GM23338 (cell line): ENCODE measurements around the gene RNLS. TPM values are rescaled to one million over a fixed set of nuclear protein-coding genes. Genes with fewer than 3 reads are reported as not detected.

Experiments used
- ATAC-seq: fragments of 200-7000 bp; cut with Tn5 transposase; 3 replicates; pipeline ENCODE4 v1.9.1; 2020
- DNase-seq: peaks from one replicate; pipeline ENCODE4 v3.0.0-alpha.2; 2015; ENCODE audit warnings: low spot score
- H2AFZ ChIP-seq: fragments of 200-600 bp; sonication (generic); 2 replicates; pipeline ENCODE4 v1.8.0; 2016; ENCODE audit warnings: antibody characterized with exemption, mild to moderate bottlenecking, moderate library complexity
- H3F3A ChIP-seq: fragments of 200-600 bp; sonication (generic); replicated peaks from 2 replicates; pipeline ENCODE4 v1.8.0; 2017; ENCODE audit warnings: antibody characterized with exemption, mixed run types, low read depth
- H3K27ac ChIP-seq: fragments of 200-600 bp; sonication (generic); 2 replicates; pipeline ENCODE4 v1.6.1; 2016; ENCODE audit warnings: low read depth
- H3K27me3 ChIP-seq: fragments of 200-600 bp; sonication (generic); 2 replicates; pipeline ENCODE4 v1.8.0; 2016; ENCODE audit warnings: mild to moderate bottlenecking, mixed run types, moderate library complexity; ENCODE audit not compliant: insufficient read depth
- H3K36me3 ChIP-seq: fragments of 200-600 bp; sonication (generic); 2 replicates; pipeline ENCODE4 v1.8.0; 2016; ENCODE audit warnings: mild to moderate bottlenecking; ENCODE audit not compliant: insufficient read depth
- H3K4me1 ChIP-seq: fragments of 200-600 bp; sonication (generic); 2 replicates; pipeline ENCODE4 v1.8.0; 2016; ENCODE audit warnings: mild to moderate bottlenecking, moderate library complexity; ENCODE audit not compliant: insufficient read depth
- H3K4me2 ChIP-seq: fragments of 200-600 bp; sonication (generic); 2 replicates; pipeline ENCODE4 v1.7.1; 2017; ENCODE audit warnings: mixed run types
- H3K4me3 ChIP-seq: fragments of 200-600 bp; sonication (generic); 2 replicates; pipeline ENCODE4 v1.6.1; 2016; ENCODE audit warnings: mixed run types
- H3K79me2 ChIP-seq: fragments of 200-600 bp; sonication (generic); replicated peaks from 2 replicates; pipeline ENCODE4 v1.8.0; 2017; ENCODE audit warnings: mild to moderate bottlenecking; ENCODE audit not compliant: insufficient read depth
- H3K9me2 ChIP-seq: fragments of 200-600 bp; sonication (generic); 2 replicates; pipeline ENCODE4 v1.8.0; 2017; ENCODE audit not compliant: insufficient read depth
- H4K20me1 ChIP-seq: fragments of 200-600 bp; sonication (generic); replicated peaks from 2 replicates; pipeline ENCODE4 v1.8.0; 2017; ENCODE audit warnings: mild to moderate bottlenecking; ENCODE audit not compliant: insufficient read depth
- H3K27ac Mint-ChIP-seq: 2 replicates; pipeline ENCODE4 v1.8.0; 2020; ENCODE audit warnings: inconsistent platforms, mild to moderate bottlenecking, moderate library complexity, mixed read lengths
- H3K27me3 Mint-ChIP-seq: 3 replicates; pipeline ENCODE4 v1.8.0; 2022; ENCODE audit warnings: low read depth, mild to moderate bottlenecking, moderate library complexity, mixed read lengths, inconsistent platforms; ENCODE audit not compliant: insufficient read depth, poor library complexity
- H3K36me3 Mint-ChIP-seq: 3 replicates; pipeline ENCODE4 v1.8.0; 2021; ENCODE audit warnings: low read depth, mild to moderate bottlenecking, inconsistent platforms, moderate library complexity, mixed read lengths
- H3K4me1 Mint-ChIP-seq: 3 replicates; pipeline ENCODE4 v1.8.0; 2020; ENCODE audit warnings: mild to moderate bottlenecking, inconsistent platforms, mixed read lengths
- H3K4me3 Mint-ChIP-seq: 3 replicates; pipeline ENCODE4 v1.8.0; 2021; ENCODE audit warnings: moderate library complexity, mild to moderate bottlenecking, inconsistent platforms, mixed read lengths
- H3K9me3 Mint-ChIP-seq: 3 replicates; pipeline ENCODE4 v1.8.0; 2020; ENCODE audit warnings: moderate library complexity, mild to moderate bottlenecking, inconsistent platforms, mixed read lengths
- ETS1 ChIP-seq: IDR thresholded peaks from 2 replicates; pipeline ENCODE4 v1.6.1; 2016; ENCODE audit warnings: antibody characterized with exemption
- NANOG ChIP-seq: IDR thresholded peaks from 2 replicates; pipeline ENCODE4 v1.6.1; 2016; ENCODE audit warnings: antibody characterized with exemption, borderline replicate concordance
- STAT1 ChIP-seq: IDR thresholded peaks from one replicate; pipeline ENCODE4 v1.6.1; 2016; ENCODE audit warnings: antibody characterized with exemption; ENCODE audit not compliant: unreplicated experiment
- polyA plus RNA-seq: library from polyadenylated mRNA; unstranded; fragments of >200 nt; fragmentation: Nextera tagmentation; extraction: Ambion mirVana; gene quantifications from 2 replicates; pipeline ENCODE4 v1.2.1, GENCODE V29; 2016
- total RNA-seq: library from RNA; depleted of rRNA; stranded (reverse); fragments of >200 nt; shearing (Covaris generic); gene quantifications from 2 replicates; pipeline ENCODE4 v1.2.3, GENCODE V29; 2014
- TF ChIP-seq, protein P1 (sequence below): IDR thresholded peaks from one replicate; pipeline ENCODE4 v1.6.1; 2018; ENCODE audit warnings: antibody characterized with exemption; ENCODE audit not compliant: unreplicated experiment
- TF ChIP-seq, protein P2 (sequence below), 2 experiments: fragments of 200-600 bp in 1 of 2; sonication (generic) in 1 of 2; conservative IDR thresholded peaks; 2 replicates each; pipeline versions ENCODE4 v1.5.1 to v1.6.1; 2016 to 2017; ENCODE audit warnings: antibody characterized with exemption in 2 of 2, low read depth in 2 of 2, mild to moderate bottlenecking in 2 of 2, moderate library complexity in 1 of 2

RNLS gene
- total and polyA plus RNA-seq, 2 experiments from 2014 or later, result 8.8 to 15.2 TPM

DNA sequence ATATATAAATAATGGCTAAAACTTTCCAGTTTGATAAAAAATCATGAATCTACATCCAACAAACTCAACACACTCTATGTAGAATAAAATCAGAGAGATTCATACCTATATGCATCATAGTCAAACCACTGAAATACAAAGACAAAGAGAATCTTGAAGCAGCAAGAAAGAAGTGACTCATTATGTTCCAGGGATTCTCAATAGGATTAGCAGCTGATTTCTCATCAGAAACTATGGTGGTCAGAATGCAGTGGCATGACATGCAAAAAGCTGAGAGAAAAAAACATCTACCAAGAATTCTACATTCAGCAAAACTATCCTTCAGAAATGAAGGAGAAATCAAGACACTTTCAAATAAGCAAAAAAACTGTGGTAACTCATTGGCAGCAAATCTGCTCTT lies 187.4 kb downstream of the RNLS start:
- DNase-seq, result no peak
- Histone ChIP-seq H3K4me2 (no peak overlapping the region), H3K27ac (no peak overlapping the region), H3K4me3 (no peak overlapping the region), H4K20me1 (no peaks in the 10 kb centered on the region), H2AFZ (no peak overlapping the region), H3K9me2 (no peaks in the 10 kb centered on the region), H3K27me3 (no peaks in the 10 kb centered on the region), H3K4me1 (no peaks in the 10 kb centered on the region), H3K36me3 (0 out of 2 replicates have a peak, but pooled peaks cover 8% of the 10 kb centered on the region), H3F3A (no peaks in the 10 kb centered on the region), H3K79me2 (no peaks in the 10 kb centered on the region)
- H3K4me3 Mint-ChIP-seq, result no peak overlapping the region
- no peak for ATAC-seq
- no peaks in the 10 kb centered on the region for H3K4me1 Mint-ChIP-seq
- TF ChIP-seq, protein P1, sequence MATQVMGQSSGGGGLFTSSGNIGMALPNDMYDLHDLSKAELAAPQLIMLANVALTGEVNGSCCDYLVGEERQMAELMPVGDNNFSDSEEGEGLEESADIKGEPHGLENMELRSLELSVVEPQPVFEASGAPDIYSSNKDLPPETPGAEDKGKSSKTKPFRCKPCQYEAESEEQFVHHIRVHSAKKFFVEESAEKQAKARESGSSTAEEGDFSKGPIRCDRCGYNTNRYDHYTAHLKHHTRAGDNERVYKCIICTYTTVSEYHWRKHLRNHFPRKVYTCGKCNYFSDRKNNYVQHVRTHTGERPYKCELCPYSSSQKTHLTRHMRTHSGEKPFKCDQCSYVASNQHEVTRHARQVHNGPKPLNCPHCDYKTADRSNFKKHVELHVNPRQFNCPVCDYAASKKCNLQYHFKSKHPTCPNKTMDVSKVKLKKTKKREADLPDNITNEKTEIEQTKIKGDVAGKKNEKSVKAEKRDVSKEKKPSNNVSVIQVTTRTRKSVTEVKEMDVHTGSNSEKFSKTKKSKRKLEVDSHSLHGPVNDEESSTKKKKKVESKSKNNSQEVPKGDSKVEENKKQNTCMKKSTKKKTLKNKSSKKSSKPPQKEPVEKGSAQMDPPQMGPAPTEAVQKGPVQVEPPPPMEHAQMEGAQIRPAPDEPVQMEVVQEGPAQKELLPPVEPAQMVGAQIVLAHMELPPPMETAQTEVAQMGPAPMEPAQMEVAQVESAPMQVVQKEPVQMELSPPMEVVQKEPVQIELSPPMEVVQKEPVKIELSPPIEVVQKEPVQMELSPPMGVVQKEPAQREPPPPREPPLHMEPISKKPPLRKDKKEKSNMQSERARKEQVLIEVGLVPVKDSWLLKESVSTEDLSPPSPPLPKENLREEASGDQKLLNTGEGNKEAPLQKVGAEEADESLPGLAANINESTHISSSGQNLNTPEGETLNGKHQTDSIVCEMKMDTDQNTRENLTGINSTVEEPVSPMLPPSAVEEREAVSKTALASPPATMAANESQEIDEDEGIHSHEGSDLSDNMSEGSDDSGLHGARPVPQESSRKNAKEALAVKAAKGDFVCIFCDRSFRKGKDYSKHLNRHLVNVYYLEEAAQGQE, result no peak
- TF ChIP-seq, protein P2, sequence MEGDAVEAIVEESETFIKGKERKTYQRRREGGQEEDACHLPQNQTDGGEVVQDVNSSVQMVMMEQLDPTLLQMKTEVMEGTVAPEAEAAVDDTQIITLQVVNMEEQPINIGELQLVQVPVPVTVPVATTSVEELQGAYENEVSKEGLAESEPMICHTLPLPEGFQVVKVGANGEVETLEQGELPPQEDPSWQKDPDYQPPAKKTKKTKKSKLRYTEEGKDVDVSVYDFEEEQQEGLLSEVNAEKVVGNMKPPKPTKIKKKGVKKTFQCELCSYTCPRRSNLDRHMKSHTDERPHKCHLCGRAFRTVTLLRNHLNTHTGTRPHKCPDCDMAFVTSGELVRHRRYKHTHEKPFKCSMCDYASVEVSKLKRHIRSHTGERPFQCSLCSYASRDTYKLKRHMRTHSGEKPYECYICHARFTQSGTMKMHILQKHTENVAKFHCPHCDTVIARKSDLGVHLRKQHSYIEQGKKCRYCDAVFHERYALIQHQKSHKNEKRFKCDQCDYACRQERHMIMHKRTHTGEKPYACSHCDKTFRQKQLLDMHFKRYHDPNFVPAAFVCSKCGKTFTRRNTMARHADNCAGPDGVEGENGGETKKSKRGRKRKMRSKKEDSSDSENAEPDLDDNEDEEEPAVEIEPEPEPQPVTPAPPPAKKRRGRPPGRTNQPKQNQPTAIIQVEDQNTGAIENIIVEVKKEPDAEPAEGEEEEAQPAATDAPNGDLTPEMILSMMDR (conservative IDR thresholded peaks at IDR 0.05; ENCODE audit: low read depth in 2 of 2), result no peak
- no peak for TF ChIP-seq ETS1
- H3K27me3 Mint-ChIP-seq, result no peaks in the 10 kb centered on the region
- peaks cover 36% of the 10 kb centered on the region for H3K9me3 Mint-ChIP-seq
- H3K27ac Mint-ChIP-seq, result no peak overlapping the region
- H3K36me3 Mint-ChIP-seq, result peaks cover 15% of the 10 kb centered on the region

DNA sequence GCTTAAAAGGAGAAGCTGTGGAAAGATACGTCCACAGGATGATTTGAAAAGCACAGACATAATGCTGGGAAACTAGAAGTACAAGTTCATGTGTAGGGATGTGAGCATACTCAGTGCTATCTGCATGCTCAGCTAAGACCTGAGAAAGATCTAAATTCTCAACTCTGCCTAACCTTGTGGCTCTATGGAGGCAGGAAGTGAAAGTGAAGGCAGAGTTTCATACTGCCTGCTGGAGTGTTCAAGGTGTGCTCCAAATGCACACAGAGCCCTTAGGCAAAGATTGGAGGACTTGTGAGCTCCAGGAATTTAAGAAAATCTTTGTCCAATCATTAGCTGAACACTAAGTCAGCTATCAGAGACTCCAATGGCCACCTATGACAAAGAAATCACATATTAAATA lies 190.9 kb downstream of the RNLS start:
- no peaks in the 10 kb centered on the region for H3K4me1 Mint-ChIP-seq

More for the DNA sequence above, 190.9 kb downstream of the RNLS start:
- Histone ChIP-seq H3F3A (no peaks in the 10 kb centered on the region), H3K9me2 (no peaks in the 10 kb centered on the region), H3K4me1 (peaks cover 3% of the 10 kb centered on the region; the same call in 1 of the 2 replicates), H3K27me3 (no peaks in the 10 kb centered on the region), H3K36me3 (0 out of 2 replicates have a peak, but pooled peaks cover 8% of the 10 kb centered on the region), H3K4me2 (no peak overlapping the region), H3K27ac (no peak overlapping the region), H4K20me1 (no peaks in the 10 kb centered on the region), H3K4me3 (no peak overlapping the region), H2AFZ (no peak overlapping the region), H3K79me2 (no peaks in the 10 kb centered on the region)
- no peak overlapping the region for H3K27ac Mint-ChIP-seq
- ATAC-seq, result no peak
- peaks cover 4% of the 10 kb centered on the region for H3K36me3 Mint-ChIP-seq
- peaks cover 15% of the 10 kb centered on the region for H3K9me3 Mint-ChIP-seq
- H3K4me3 Mint-ChIP-seq, result no peak overlapping the region
- no peaks in the 10 kb centered on the region for H3K27me3 Mint-ChIP-seq
- TF ChIP-seq NANOG, result no peak
- no peak for TF ChIP-seq STAT1
- DNase-seq, result no peak
